GM12878 (cell line): Measurements from ENCODE around the gene GDE1. TPM values are rescaled to one million over a fixed set of nuclear protein-coding genes. Genes with fewer than 3 reads are reported as not detected.

Experiments used
- ATAC-seq: fragments of 200-7000 bp; cut with Tn5 transposase; 3 replicates; pipeline ENCODE4 v1.9.1; 2020; ENCODE audit warnings: mild to moderate bottlenecking, moderate library complexity
- BruUV-seq: library from RNA; stranded (reverse); fragments of 400-500 nt; replicated peaks from 2 replicates; lab custom pipeline; 2021; lab: Mats Ljungman, UMichigan
- CTCF ChIA-PET: fragments of 300-600 bp; sonication (Branson Sonifier 250); formaldehyde crosslinking; extraction: SDS; loops from one replicate; lab custom pipeline; 2021; ENCODE audit warnings: inconsistent platforms; lab: Yijun Ruan, JAX
- POLR2A ChIA-PET: fragments of 350-600 bp; formaldehyde crosslinking; extraction: SDS; loops from one replicate; lab custom pipeline; 2021; ENCODE audit warnings: inconsistent platforms; lab: Charles Lee
- RAD21 ChIA-PET: fragments of 300-600 bp; sonication (Branson Sonifier 250); formaldehyde crosslinking; loops from one replicate; lab custom pipeline; 2023; ENCODE audit warnings: antibody characterized with exemption; ENCODE audit not compliant: unreplicated experiment; lab: Charles Lee
- SMC1A ChIA-PET: fragments of 300-600 bp; sonication (Branson Sonifier 250); formaldehyde crosslinking; loops from one replicate; lab custom pipeline; 2023; ENCODE audit not compliant: unreplicated experiment, uncharacterized antibody; lab: Charles Lee
- DNase-seq: peaks from one replicate; pipeline ENCODE4 v3.0.0-alpha.2; 2011; ENCODE audit warnings: low read depth, low spot score
- FAIRE-seq: peaks from 3 replicates; lab custom pipeline; 2011; peaks lifted over from hg19 to GRCh38; lab: Jason Lieb, UNC
- H2AFZ ChIP-seq: 2 replicates; pipeline ENCODE4 v1.6.0; 2011; ENCODE audit warnings: low read depth, low read length, control low read depth; ENCODE audit not compliant: control insufficient read depth
- H3K27ac ChIP-seq: 2 replicates; pipeline ENCODE4 v1.5.1; 2011; ENCODE audit warnings: control low read depth; ENCODE audit not compliant: control insufficient read depth, insufficient read depth
- H3K27me3 ChIP-seq, 2 experiments: replicated peaks in 1 of 2; 2 replicates each; pipeline versions ENCODE4 v1.6.0 to v1.6.1; 2011; ENCODE audit warnings: low read length in 1 of 2; ENCODE audit not compliant: control insufficient read depth in 2 of 2, insufficient read depth in 2 of 2
- H3K36me3 ChIP-seq, 2 experiments: 2 replicates each; pipeline ENCODE4 v1.5.1; 2011; ENCODE audit warnings: low read length in 1 of 2; ENCODE audit not compliant: control insufficient read depth in 2 of 2, insufficient read depth in 2 of 2
- H3K4me1 ChIP-seq: 2 replicates; pipeline ENCODE4 v1.6.1; 2011; ENCODE audit warnings: mild to moderate bottlenecking, low read length, moderate library complexity, mixed read lengths; ENCODE audit not compliant: control insufficient read depth, insufficient read depth
- H3K4me2 ChIP-seq: 2 replicates; pipeline ENCODE4 v1.6.0; 2011; ENCODE audit warnings: control low read depth; ENCODE audit not compliant: control insufficient read depth, insufficient read depth
- H3K4me3 ChIP-seq: fragments of 200-600 bp; sonication (generic); 2 replicates; pipeline ENCODE4 v1.5.1; 2016
- H3K79me2 ChIP-seq: 2 replicates; pipeline ENCODE4 v1.6.0; 2011; ENCODE audit warnings: low read length; ENCODE audit not compliant: control insufficient read depth, insufficient read depth
- H3K9ac ChIP-seq: 2 replicates; pipeline ENCODE4 v1.8.0; 2011; ENCODE audit warnings: low read length, control low read depth, mixed read lengths; ENCODE audit not compliant: control insufficient read depth, insufficient read depth
- H3K9me3 ChIP-seq: replicated peaks from 3 replicates; pipeline ENCODE4 v1.5.1; 2011; ENCODE audit warnings: mild to moderate bottlenecking, low read length; ENCODE audit not compliant: control insufficient read depth, insufficient read depth
- H4K20me1 ChIP-seq: 2 replicates; pipeline ENCODE4 v1.6.0; 2011; ENCODE audit not compliant: control insufficient read depth, insufficient read depth
- ATF2 ChIP-seq: IDR thresholded peaks from 2 replicates; pipeline ENCODE4 v1.6.1; 2012; ENCODE audit warnings: low read length, inconsistent platforms
- ATF7 ChIP-seq: fragments of 450-650 bp; IDR thresholded peaks from 2 replicates; pipeline ENCODE4 v1.6.1; 2016; ENCODE audit warnings: low read depth, mild to moderate bottlenecking
- CEBPB ChIP-seq, 2 experiments: fragments of 150-350 bp in 1 of 2; IDR thresholded peaks; 2 replicates each; pipeline ENCODE4 v1.6.1; 2012 to 2014; ENCODE audit warnings: low read depth in 2 of 2, low read length in 2 of 2, borderline replicate concordance in 1 of 2, inconsistent platforms in 1 of 2
- CHD1 ChIP-seq: IDR thresholded peaks from 2 replicates; pipeline ENCODE4 v1.6.1; 2012; ENCODE audit warnings: low read depth, low read length, improper control_type of control experiment
- CHD4 ChIP-seq: fragments of 200-600 bp; sonication (generic); IDR thresholded peaks from 2 replicates; pipeline ENCODE4 v1.6.1; 2016; ENCODE audit warnings: mild to moderate bottlenecking
- ETV6 ChIP-seq, 2 experiments: fragments of 450-650 bp in 1 of 2; IDR thresholded peaks in 1 of 2; conservative IDR thresholded peaks in 1 of 2; 2 replicates each; pipeline ENCODE4 v1.6.1; 2014; ENCODE audit warnings: antibody characterized with exemption in 1 of 2, borderline replicate concordance in 1 of 2, low read depth in 1 of 2, mild to moderate bottlenecking in 1 of 2, moderate library complexity in 1 of 2
- HDAC2 ChIP-seq: fragments of 200-600 bp; sonication (generic); IDR thresholded peaks from 2 replicates; pipeline ENCODE4 v1.6.1; 2017
- IKZF2 ChIP-seq, 2 experiments: fragments of 450-650 bp; IDR thresholded peaks; 2 replicates each; pipeline ENCODE4 v1.6.1; 2017; ENCODE audit warnings: mild to moderate bottlenecking in 2 of 2, moderate library complexity in 2 of 2
- KAT2A ChIP-seq: conservative IDR thresholded peaks from 2 replicates; pipeline ENCODE4 v1.6.1; 2011; ENCODE audit warnings: low read depth, low read length; ENCODE audit not compliant: control insufficient read depth
- POLR2AphosphoS2 ChIP-seq: IDR thresholded peaks from 2 replicates; pipeline ENCODE4 v1.6.1; 2011; ENCODE audit warnings: low read depth, mild to moderate bottlenecking, low read length, improper control_type of control experiment, moderate library complexity
- RB1 ChIP-seq: fragments of 450-650 bp; formaldehyde crosslinking; IDR thresholded peaks from 2 replicates; pipeline ENCODE4 v1.6.1; 2017; ENCODE audit warnings: mild to moderate bottlenecking, borderline replicate concordance
- SP1 ChIP-seq: IDR thresholded peaks from one replicate; pipeline ENCODE4 v1.6.1; 2011; ENCODE audit warnings: low read depth, low read length
- TARDBP ChIP-seq: IDR thresholded peaks from 2 replicates; pipeline ENCODE4 v1.6.1; 2016; ENCODE audit warnings: borderline replicate concordance
- USF2 ChIP-seq: IDR thresholded peaks from 2 replicates; pipeline ENCODE4 v1.6.1; 2011; ENCODE audit warnings: low read depth, low read length, improper control_type of control experiment, borderline replicate concordance
- WGBS: methylation state at CpG from one replicate; pipeline ENCODE4 v1.1.6; 2016; ENCODE audit warnings: low lambda C conversion rate; ENCODE audit not compliant: insufficient replicate concordance, insufficient coverage; ENCODE audit errors: missing lambda C conversion rate; 5-methylcytosine and 5-hydroxymethylcytosine counted together
- in situ Hi-C: fragments of 300-500 bp; cut with MboI; formaldehyde crosslinking; loops from 9 replicates; pipeline ENCODE4 v1.14.3; 2018; ENCODE audit warnings: mixed read lengths
- intact Hi-C: fragments of 100-400 bp; cut with micrococcal nuclease; formaldehyde crosslinking; loops from one replicate; pipeline ENCODE4 v1.14.2; 2022; ENCODE audit not compliant: unreplicated experiment
- polyA plus RNA-seq, 11 experiments: library from polyadenylated mRNA; depleted of rRNA in 4 of 11; unstranded in 6 of 11; stranded (reverse) in 5 of 11; fragments of >200 nt; fragmentation: Nextera tagmentation in 4 of 11; fragmentation: Illumina TruSeq in 1 of 11; extraction: Ambion mirVana in 4 of 11; extraction: Trizol in 1 of 11; gene quantifications; 1 replicate in 1 of 11; 2 replicates in 10 of 11; pipeline versions ENCODE4 v1.2.1 to v1.2.3, GENCODE V29; 2011 to 2016; ENCODE audit warnings: inconsistent platforms in 2 of 11, missing spikeins in 2 of 11, low read depth in 1 of 11
- total RNA-seq, 4 experiments: library from RNA; depleted of rRNA in 3 of 4; stranded (reverse); fragments of >200 nt in 3 of 4; fragmentation: Illumina TruSeq in 1 of 4; extraction: Trizol in 1 of 4; gene quantifications; 2 replicates each; pipeline versions ENCODE4 v1.2.1 to v1.2.3, GENCODE V29; 2013 to 2021
- TF ChIP-seq, protein P1 (sequence below): fragments of 450-650 bp; IDR thresholded peaks from 2 replicates; pipeline ENCODE4 v1.6.1; 2017; ENCODE audit warnings: mild to moderate bottlenecking, moderate library complexity
- TF ChIP-seq, protein P2 (sequence below): fragments of 450-650 bp; IDR thresholded peaks from 2 replicates; pipeline ENCODE4 v1.6.1; 2016; ENCODE audit warnings: mild to moderate bottlenecking

GDE1 gene
- total and polyA plus RNA-seq, 10 of the 15 experiments (the other 5 are each of a cell fraction or from before 2014, with no cell fraction given): 14.8 to 31.8 (median 21.0) TPM

- BruUV-seq: no TSS peak
- Histone ChIP-seq H3K4me1 (no peaks in the 10 kb centered on the region), H3K36me3 (peaks cover 5 to 19% of the 10 kb centered on the region in 2 experiments), H3K27ac (no peak overlapping the region), H4K20me1 (no peaks in the 10 kb centered on the region), H3K4me3 (no peak overlapping the region), H3K79me2 (no peaks in the 10 kb centered on the region), H3K9ac (no peak overlapping the region), H3K9me3 (0 out of 3 replicates have a peak, but pooled peaks cover 2% of the 10 kb centered on the region), H2AFZ (no peak overlapping the region), H3K4me2 (no peak overlapping the region), H3K27me3 (no peaks in the 10 kb centered on the region)
- FAIRE-seq (no peak), DNase-seq (no peak), ATAC-seq (no peak)
- in situ Hi-C loops: no loop called here
- POLR2A ChIA-PET: no interaction called here
- RAD21 ChIA-PET: no interaction called here
- CTCF ChIA-PET: interaction anchor here (1.0 to 1.4 kb wide), 2 partner anchors 48 to 119 kb away, joined by 3 to 4 read pairs; partner anchors contain the start of gene VPS35L
- SMC1A ChIA-PET: interaction anchor here (0.9 to 1.0 kb wide), 2 partner anchors 9 to 414 kb away, joined by 3 to 4 read pairs; no protein-coding TSS in a partner anchor
- WGBS: 92% methylated on average over 2 of the region's 2 CpGs
- intact Hi-C loops: loop anchor here (10.0 kb wide), 1 partner anchor 343 kb away; the partner anchor contains the start of gene SYT17
- no peak for TF ChIP-seq KAT2A
- TF ChIP-seq, protein P1, sequence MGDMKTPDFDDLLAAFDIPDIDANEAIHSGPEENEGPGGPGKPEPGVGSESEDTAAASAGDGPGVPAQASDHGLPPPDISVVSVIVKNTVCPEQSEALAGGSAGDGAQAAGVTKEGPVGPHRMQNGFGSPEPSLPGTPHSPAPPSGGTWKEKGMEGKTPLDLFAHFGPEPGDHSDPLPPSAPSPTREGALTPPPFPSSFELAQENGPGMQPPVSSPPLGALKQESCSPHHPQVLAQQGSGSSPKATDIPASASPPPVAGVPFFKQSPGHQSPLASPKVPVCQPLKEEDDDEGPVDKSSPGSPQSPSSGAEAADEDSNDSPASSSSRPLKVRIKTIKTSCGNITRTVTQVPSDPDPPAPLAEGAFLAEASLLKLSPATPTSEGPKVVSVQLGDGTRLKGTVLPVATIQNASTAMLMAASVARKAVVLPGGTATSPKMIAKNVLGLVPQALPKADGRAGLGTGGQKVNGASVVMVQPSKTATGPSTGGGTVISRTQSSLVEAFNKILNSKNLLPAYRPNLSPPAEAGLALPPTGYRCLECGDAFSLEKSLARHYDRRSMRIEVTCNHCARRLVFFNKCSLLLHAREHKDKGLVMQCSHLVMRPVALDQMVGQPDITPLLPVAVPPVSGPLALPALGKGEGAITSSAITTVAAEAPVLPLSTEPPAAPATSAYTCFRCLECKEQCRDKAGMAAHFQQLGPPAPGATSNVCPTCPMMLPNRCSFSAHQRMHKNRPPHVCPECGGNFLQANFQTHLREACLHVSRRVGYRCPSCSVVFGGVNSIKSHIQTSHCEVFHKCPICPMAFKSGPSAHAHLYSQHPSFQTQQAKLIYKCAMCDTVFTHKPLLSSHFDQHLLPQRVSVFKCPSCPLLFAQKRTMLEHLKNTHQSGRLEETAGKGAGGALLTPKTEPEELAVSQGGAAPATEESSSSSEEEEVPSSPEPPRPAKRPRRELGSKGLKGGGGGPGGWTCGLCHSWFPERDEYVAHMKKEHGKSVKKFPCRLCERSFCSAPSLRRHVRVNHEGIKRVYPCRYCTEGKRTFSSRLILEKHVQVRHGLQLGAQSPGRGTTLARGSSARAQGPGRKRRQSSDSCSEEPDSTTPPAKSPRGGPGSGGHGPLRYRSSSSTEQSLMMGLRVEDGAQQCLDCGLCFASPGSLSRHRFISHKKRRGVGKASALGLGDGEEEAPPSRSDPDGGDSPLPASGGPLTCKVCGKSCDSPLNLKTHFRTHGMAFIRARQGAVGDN: no peak
- no peak for TF ChIP-seq TARDBP
- TF ChIP-seq IKZF2 (IDR thresholded peaks at IDR 0.05): no peak
- TF ChIP-seq, protein P2, sequence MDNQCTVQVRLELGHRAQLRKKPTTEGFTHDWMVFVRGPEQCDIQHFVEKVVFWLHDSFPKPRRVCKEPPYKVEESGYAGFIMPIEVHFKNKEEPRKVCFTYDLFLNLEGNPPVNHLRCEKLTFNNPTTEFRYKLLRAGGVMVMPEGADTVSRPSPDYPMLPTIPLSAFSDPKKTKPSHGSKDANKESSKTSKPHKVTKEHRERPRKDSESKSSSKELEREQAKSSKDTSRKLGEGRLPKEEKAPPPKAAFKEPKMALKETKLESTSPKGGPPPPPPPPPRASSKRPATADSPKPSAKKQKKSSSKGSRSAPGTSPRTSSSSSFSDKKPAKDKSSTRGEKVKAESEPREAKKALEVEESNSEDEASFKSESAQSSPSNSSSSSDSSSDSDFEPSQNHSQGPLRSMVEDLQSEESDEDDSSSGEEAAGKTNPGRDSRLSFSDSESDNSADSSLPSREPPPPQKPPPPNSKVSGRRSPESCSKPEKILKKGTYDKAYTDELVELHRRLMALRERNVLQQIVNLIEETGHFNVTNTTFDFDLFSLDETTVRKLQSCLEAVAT: no peak
- no peak for TF ChIP-seq POLR2AphosphoS2
- no peak for TF ChIP-seq CHD4
- no peak for TF ChIP-seq RB1
- no peak for TF ChIP-seq USF2
- no peak for TF ChIP-seq HDAC2
- TF ChIP-seq SP1: no peak
- TF ChIP-seq ATF2: no peak
- no peak for TF ChIP-seq ATF7
- TF ChIP-seq ETV6 (conservative IDR thresholded peaks at IDR 0.05 in 1 of 2, IDR thresholded peaks at IDR 0.05 in 1 of 2; ENCODE audit: borderline replicate concordance in 1 of 2, low read depth in 1 of 2): no peak
- TF ChIP-seq CHD1: no peak
- TF ChIP-seq CEBPB (IDR thresholded peaks at IDR 0.05; ENCODE audit: borderline replicate concordance in 1 of 2, low read depth in 2 of 2, low read length in 2 of 2): no peak
Measured at GRCh38 chr16:19507867-19508266, 14.0 kb downstream of the GDE1 start.
